ENCODE measurements around the gene ENC1. TPM values are rescaled to one million over a fixed set of nuclear protein-coding genes. Genes with fewer than 3 reads are reported as not detected.

The ENC1 gene
- total RNA-seq, 1 donor from 2014 or later = 1.2 TPM

GRCh38 chr5:74633695-74634094, 6.8 kb downstream of the ENC1 start:
- intact Hi-C loops (cut with micrococcal nuclease) = no loop called here
- Mint-ChIP-seq H3K9me3 (peaks cover 4% of the 10 kb centered on the region), H3K36me3 (ENCODE audit: low read depth) (peaks cover 2% of the 10 kb centered on the region), H3K4me1 (peaks cover 16% of the 10 kb centered on the region), H3K4me3 (no peak overlapping the region), H3K27ac (no peak overlapping the region), H3K27me3 (peaks cover 15% of the 10 kb centered on the region)
- no peak for DNase-seq

- intact Hi-C loops (cut with micrococcal nuclease) = loop anchor here (1.0 kb wide), 1 partner anchor 7 kb away; the partner anchor contains the start of gene ENC1
- no peak for DNase-seq
- Mint-ChIP-seq H3K4me3 (no peak overlapping the region), H3K27ac (no peak overlapping the region), H3K4me1 (peaks cover 13% of the 10 kb centered on the region), H3K27me3 (peaks cover 9% of the 10 kb centered on the region), H3K9me3 (peaks cover 4% of the 10 kb centered on the region), H3K36me3 (ENCODE audit: low read depth) (peaks cover 2% of the 10 kb centered on the region)
These were observed 7.6 kb downstream of the ENC1 start for GRCh38 chr5:74632947-74633356.

DNA sequence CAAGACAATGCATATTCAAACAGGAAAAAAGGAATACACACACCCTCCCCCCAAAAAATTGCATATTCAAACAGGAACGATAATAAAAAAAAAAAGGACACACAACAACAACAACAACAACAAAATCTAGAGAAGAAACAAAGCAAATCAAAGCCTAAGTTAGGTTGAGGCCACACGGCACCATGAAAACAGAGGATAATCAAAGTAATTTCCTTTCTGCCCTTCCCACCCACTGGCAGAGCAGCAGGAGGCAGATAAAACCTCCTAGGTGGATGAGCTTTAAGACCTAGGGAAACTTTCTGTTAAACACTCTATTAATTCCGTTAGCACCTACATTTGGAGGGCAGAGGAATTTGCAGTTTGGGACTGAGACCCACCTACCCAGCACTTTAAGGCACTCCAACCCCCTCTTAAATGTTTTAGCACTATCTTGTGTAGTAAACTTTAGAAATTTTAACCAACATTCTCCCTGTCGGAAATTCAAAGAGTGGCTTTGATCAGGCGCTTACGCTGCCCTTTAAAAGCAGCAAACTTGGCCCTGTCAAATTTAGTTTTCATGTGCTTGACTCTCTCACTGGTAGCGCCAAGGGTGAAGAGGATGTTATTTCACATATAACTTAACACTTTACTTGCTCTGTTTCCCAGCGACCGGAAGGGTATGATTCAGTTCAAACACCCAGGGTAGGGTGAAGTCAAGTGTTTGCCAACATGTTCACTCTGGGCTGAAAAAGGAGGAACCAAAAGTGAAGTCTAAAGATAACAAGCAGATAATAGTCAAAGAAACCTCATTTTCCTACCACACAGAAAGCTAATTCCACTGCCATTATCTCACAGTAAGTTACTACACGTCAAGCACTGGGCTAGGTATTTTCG, 9.2 kb downstream of the ENC1 start:
- H3K4me3 Mint-ChIP-seq = no peak overlapping the region
- intact Hi-C loops (cut with micrococcal nuclease) = loop anchor here (1.0 to 2.0 kb wide), 2 partner anchors 9 to 53 kb away; no protein-coding TSS in a partner anchor
- H3K36me3 Mint-ChIP-seq (ENCODE audit: low read depth) = peaks cover 2% of the 10 kb centered on the region
- peaks cover 13% of the 10 kb centered on the region for H3K4me1 Mint-ChIP-seq
- peak overlapping the region; percentile 59 for H3K27ac Mint-ChIP-seq
- H3K9me3 Mint-ChIP-seq = peaks cover 4% of the 10 kb centered on the region
- peaks cover 9% of the 10 kb centered on the region for H3K27me3 Mint-ChIP-seq
- peak; percentile 75 for DNase-seq

GRCh38 chr5:74630453-74631066, 10.0 kb downstream of the ENC1 start:
- DNase-seq = no peak
- Mint-ChIP-seq H3K27me3 (peaks cover 10% of the 10 kb centered on the region), H3K36me3 (ENCODE audit: low read depth) (peaks cover 2% of the 10 kb centered on the region), H3K9me3 (no peaks in the 10 kb centered on the region), H3K4me1 (peaks cover 13% of the 10 kb centered on the region), H3K4me3 (no peak overlapping the region), H3K27ac (no peak overlapping the region)
- intact Hi-C loops (cut with micrococcal nuclease) = loop anchor here (1.0 to 2.0 kb wide), 2 partner anchors 8 to 52 kb away; no protein-coding TSS in a partner anchor

GRCh38 chr5:74629326-74629725, 11.2 kb downstream of the ENC1 start:
- no peak overlapping the region for H3K4me3 Mint-ChIP-seq
- H3K9me3 Mint-ChIP-seq = no peaks in the 10 kb centered on the region
- H3K4me1 Mint-ChIP-seq = peaks cover 13% of the 10 kb centered on the region
- H3K27me3 Mint-ChIP-seq = peaks cover 13% of the 10 kb centered on the region
- DNase-seq = no peak
- intact Hi-C loops (cut with micrococcal nuclease) = no loop called here
- H3K36me3 Mint-ChIP-seq (ENCODE audit: low read depth) = no peaks in the 10 kb centered on the region
- H3K27ac Mint-ChIP-seq = no peak overlapping the region

- H3K4me1 Mint-ChIP-seq = peaks cover 13% of the 10 kb centered on the region
- no peak for DNase-seq
- H3K27me3 Mint-ChIP-seq = peaks cover 22% of the 10 kb centered on the region
- intact Hi-C loops (cut with micrococcal nuclease) = no loop called here
- no peak overlapping the region for H3K4me3 Mint-ChIP-seq
- no peaks in the 10 kb centered on the region for H3K9me3 Mint-ChIP-seq
- no peak overlapping the region for H3K27ac Mint-ChIP-seq
- no peaks in the 10 kb centered on the region for H3K36me3 Mint-ChIP-seq (ENCODE audit: low read depth)
These were observed 12.2 kb downstream of the ENC1 start for GRCh38 chr5:74628359-74628758.

GRCh38 chr5:74627646-74628279, 12.8 kb downstream of the ENC1 start:
- peaks cover 13% of the 10 kb centered on the region for H3K4me1 Mint-ChIP-seq
- no peaks in the 10 kb centered on the region for H3K9me3 Mint-ChIP-seq
- no peaks in the 10 kb centered on the region for H3K36me3 Mint-ChIP-seq (ENCODE audit: low read depth)
- intact Hi-C loops (cut with micrococcal nuclease) = no loop called here
- H3K27me3 Mint-ChIP-seq = peaks cover 27% of the 10 kb centered on the region
- H3K4me3 Mint-ChIP-seq = no peak overlapping the region
- no peak overlapping the region for H3K27ac Mint-ChIP-seq
- DNase-seq = no peak

- Mint-ChIP-seq H3K4me1 (peaks cover 14% of the 10 kb centered on the region), H3K27me3 (peaks cover 32% of the 10 kb centered on the region), H3K27ac (no peak overlapping the region), H3K4me3 (no peak overlapping the region), H3K36me3 (ENCODE audit: low read depth) (no peaks in the 10 kb centered on the region), H3K9me3 (no peaks in the 10 kb centered on the region)
- intact Hi-C loops (cut with micrococcal nuclease) = no loop called here
- DNase-seq = no peak
These were observed 13.9 kb downstream of the ENC1 start for GRCh38 chr5:74626386-74627222.

DNA sequence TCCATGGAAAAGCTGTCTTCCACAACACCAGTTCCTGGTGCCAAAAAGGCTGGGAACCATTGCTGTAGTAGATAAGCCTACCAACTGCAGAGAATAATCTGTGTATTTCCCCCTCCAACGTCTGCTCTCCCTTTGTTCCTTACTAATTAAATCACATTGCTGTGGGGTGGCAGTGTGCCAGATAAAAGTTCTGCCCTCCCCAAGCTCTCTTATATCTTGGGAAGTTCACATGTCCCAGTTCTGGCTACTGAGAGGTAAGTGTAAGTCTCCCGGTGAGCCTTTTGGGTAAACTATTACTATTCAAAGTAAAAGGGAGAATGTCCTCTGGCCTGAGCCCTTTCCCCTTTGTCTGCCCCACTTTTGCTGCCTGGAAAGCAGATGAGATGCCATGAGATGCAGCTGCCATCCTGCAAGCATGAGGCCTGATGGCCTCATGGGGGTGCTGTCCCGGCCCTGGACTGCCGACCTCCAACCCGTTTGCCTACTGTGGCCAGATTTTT, 14.7 kb downstream of the ENC1 start:
- H3K36me3 Mint-ChIP-seq (ENCODE audit: low read depth) = no peaks in the 10 kb centered on the region
- H3K9me3 Mint-ChIP-seq = no peaks in the 10 kb centered on the region
- no peak overlapping the region for H3K27ac Mint-ChIP-seq
- DNase-seq = no peak
- intact Hi-C loops (cut with micrococcal nuclease) = no loop called here
- H3K4me1 Mint-ChIP-seq = peaks cover 8% of the 10 kb centered on the region
- H3K4me3 Mint-ChIP-seq = no peak overlapping the region
- H3K27me3 Mint-ChIP-seq = peaks cover 32% of the 10 kb centered on the region

DNA sequence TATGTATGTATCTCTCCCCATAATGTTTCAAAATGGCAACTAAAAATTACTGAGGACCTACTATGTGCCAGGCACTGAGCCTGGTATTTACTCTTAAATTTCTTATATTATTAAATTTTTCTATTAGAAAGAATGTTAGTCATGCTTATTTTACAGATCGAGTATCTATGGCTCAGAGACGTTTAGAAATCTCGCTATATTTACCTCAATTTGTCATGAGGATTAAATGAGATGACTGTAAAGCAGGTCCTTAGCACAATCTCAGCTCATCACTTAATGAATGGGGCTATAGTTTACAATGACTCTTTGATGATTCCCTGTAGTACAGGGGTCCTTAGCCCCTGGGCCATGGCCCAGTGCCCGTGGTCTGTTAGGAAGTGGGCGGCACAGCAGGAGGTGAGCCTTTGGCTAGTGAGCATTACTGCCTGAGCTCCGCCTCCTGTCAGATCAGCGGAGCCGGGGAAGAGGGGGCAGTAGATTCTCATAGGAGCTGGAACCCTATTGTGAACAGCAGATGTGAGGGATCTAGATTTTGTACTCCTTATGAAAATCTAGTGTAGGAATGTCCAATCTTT, 15.5 kb downstream of the ENC1 start:
- Mint-ChIP-seq H3K9me3 (no peaks in the 10 kb centered on the region), H3K27me3 (peaks cover 33% of the 10 kb centered on the region), H3K4me1 (peaks cover 8% of the 10 kb centered on the region), H3K27ac (no peak overlapping the region), H3K4me3 (no peak overlapping the region), H3K36me3 (ENCODE audit: low read depth) (no peaks in the 10 kb centered on the region)
- no peak for DNase-seq
- intact Hi-C loops (cut with micrococcal nuclease) = no loop called here

DNA sequence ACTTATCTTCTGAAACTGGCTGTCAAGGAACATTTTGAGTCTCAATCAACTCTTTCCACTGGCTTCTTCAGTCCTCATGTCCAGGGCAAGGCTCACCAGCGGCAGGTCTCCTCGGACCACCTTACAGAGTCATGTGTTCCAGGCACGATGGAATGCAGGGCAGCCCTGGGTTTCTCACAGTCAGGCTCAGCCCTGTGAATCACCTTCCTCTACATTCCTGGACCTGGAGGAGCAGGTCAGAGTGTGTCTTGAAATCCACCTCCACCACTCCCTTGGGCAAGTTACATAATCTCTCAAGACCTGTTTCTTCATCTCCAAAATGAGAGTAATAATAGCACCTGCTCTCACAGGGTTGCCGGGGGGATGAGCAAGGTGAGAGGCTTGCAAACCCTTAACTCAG, 16.0 kb downstream of the ENC1 start:
- Mint-ChIP-seq H3K4me3 (no peak overlapping the region), H3K27ac (no peak overlapping the region), H3K36me3 (ENCODE audit: low read depth) (no peaks in the 10 kb centered on the region), H3K27me3 (peaks cover 33% of the 10 kb centered on the region), H3K9me3 (no peaks in the 10 kb centered on the region), H3K4me1 (peaks cover 8% of the 10 kb centered on the region)
- DNase-seq = no peak
- intact Hi-C loops (cut with micrococcal nuclease) = no loop called here

DNA sequence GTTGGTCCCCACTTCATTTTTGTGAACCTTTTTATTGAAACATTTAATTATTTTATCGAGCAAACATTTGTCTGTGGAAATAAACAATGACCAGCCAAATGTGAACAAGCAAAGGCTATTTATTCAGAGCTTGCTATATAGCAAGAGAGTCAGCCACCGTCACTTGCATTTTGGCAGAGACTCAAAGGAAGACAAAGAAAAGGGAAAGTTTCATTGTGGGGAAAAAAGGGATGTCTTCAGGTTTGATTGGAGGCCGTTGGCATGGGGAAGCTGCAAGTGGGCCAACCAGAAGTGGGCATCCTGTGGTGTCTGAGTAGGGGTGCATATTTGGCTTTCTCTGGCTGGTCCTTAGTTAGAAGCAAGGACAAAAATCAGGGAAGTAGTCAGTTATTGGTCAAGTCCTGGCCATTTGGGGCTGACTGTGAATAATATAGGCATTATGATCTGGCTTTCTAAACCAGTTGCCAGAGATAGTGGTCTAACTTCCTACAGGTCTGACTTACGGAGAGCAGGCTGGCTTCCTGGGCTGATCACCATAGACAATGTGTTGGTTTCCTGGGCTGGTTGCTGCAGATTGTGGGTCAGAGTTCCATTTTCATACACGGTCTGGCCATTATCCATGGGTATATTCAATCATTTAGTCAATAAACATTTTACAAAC, 16.6 kb downstream of the ENC1 start:
- Mint-ChIP-seq H3K9me3 (no peaks in the 10 kb centered on the region), H3K4me3 (no peak overlapping the region), H3K27me3 (peaks cover 39% of the 10 kb centered on the region), H3K36me3 (ENCODE audit: low read depth) (no peaks in the 10 kb centered on the region), H3K4me1 (peaks cover 8% of the 10 kb centered on the region), H3K27ac (no peak overlapping the region)
- DNase-seq = no peak
- intact Hi-C loops (cut with micrococcal nuclease) = no loop called here
